ENCODE results near the gene AVPI1.
"Not testable (repeated sequence)": the region's sequence is repeated elsewhere in the genome, so short reads cannot be mapped to it uniquely, and the experiment has no call there.

Gene AVPI1

GRCh38 chr10:97640174-97640867 is 46.7 kb downstream of the AVPI1 start, which contains the start of gene PI4K2A:
Gene PI4K2A (plus strand): TSS chr10:97640671. CDS start chr10:97640743, 72 bp downstream.
- DNase-seq = peak; percentile 80 to 99 (median 97)

GRCh38 chr10:97639090-97639489 is 48.0 kb downstream of the AVPI1 start:
- DNase-seq = not testable (repeated sequence)

DNA sequence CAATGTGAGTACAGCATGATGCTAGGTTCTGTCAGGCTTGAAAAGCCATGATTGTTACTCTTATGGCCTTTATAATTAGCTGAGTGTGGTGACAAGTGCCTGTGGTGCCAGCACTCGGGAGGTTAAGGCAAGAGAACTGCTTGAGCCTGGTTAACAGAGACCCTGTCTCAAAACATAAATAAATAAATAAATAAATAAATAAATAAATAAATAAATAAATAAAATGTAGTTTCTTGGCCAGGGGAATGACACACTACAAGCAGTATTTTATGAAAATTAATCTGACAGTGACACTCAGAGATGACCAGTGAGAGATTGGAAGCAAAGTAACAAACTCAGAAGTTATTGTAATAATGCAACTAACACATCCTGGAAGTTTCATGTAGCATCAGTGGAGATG is 51.5 kb downstream of the AVPI1 start:
- DNase-seq = no peak

DNA sequence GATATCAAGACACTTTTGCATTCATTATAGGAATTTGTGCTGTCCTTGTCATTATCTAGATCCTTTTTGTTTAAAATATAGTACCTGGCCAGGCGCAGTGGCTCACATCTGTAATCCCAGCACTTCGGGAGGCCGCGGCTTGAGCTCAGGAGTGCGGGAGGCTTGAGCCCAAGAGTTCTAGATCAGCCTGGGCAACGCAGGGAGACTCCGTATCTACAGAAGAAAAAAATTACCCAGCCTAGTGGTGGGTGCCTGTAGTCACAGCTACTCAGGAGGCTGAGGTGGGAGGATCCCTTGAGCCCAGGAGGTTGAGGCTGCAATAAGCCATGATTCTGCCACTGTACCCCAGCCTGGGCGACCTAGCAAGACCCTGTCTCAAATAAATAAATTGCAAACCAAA is 53.1 kb downstream of the AVPI1 start:
- no peak for DNase-seq

GRCh38 chr10:97632949-97633884 is 53.8 kb downstream of the AVPI1 start, which contains the start of gene MORN4:
Gene MORN4 (minus strand): TSS chr10:97633500. CDS start chr10:97619653, 13,847 bp downstream.
- DNase-seq = peak; percentile 58 to 94 (median 86)

DNA sequence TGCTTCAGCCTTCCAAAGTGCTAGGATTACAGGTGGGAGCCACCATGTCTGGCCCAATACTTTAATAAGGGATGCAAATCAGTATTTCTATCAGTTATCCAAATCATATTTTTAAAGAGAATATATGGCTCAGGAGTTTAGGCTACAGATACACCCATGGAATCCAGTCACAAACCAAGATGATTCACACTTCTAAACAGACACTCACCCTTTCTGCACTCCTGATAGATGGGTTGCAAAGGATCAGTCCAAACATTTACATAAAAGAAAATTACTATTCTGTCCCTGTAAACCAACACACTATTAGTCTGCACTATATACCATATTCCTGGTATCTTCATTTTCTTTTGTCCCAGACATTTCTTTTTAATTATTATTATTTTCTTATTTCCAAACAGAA is 55.9 kb downstream of the AVPI1 start:
- DNase-seq = no peak

DNA sequence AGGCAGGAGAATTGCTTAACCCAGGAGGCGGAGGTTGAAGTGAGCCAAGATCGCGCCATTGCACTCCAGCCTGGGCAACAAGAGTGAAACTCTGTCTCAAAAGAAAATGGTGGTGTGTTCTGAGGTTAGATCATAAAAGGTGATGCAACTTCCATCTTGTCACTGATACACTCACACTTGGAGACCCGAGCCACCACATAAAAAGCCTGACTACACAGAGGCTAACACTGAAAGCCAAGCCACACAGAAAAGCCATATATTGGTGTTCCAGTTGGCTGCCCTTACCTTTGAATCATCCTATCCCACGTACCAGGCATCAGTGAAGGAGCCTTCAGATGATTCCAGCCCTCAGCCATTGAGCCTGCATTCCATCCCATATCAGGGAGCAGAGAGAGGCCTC is 57.8 kb downstream of the AVPI1 start:
- no peak for DNase-seq

DNA sequence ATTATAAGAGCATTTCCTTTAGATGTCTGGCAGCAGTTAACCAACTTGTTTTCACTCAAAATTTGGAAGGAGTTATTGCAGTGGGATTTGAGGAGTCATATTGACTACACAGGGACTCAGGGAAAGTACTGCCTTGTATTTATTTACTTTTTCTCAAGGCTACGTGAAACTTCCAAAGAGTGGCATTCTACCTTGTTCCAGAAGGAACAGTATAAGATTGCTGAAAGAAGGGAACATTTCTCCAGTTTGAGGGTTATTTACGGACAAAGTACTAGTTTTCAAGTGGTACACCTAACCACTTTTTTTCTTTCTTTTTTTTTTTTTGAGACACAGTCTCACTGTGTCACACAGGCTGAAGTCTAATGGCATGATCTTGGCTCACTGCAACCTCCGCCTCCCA is 58.8 kb downstream of the AVPI1 start:
- no peak for DNase-seq

DNA sequence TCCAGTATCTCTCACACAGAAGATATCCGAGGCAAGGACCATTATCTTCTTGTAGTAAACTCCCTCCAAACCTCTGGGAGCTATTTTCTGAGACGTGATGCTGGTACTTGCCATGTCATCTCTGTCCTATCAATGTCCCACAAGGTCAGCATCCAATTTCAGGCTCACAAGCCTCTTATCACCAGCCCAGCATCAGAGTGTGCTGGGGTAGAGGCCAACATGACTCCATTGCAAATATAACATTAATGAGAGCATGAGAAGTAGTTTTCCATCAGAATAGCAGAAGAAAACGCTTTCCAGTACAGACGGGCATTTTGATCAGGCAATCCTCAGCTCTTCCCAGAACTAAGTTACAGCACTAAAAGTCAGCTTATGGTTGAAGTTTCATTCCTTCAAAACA is 59.3 kb downstream of the AVPI1 start:
- DNase-seq = no peak

Data from C1 segment of cervical spinal cord (tissue), 14 donors.